NCI-H187 treated with DMSO at 0.1 percent for 48 hours (cell line): Measurements from ENCODE around the gene GRHL3.

Experiments used
- DNase-seq: peaks from one replicate; lab custom pipeline; 2025; lab: John Stamatoyannopoulos, UW

The GRHL3 gene

DNA sequence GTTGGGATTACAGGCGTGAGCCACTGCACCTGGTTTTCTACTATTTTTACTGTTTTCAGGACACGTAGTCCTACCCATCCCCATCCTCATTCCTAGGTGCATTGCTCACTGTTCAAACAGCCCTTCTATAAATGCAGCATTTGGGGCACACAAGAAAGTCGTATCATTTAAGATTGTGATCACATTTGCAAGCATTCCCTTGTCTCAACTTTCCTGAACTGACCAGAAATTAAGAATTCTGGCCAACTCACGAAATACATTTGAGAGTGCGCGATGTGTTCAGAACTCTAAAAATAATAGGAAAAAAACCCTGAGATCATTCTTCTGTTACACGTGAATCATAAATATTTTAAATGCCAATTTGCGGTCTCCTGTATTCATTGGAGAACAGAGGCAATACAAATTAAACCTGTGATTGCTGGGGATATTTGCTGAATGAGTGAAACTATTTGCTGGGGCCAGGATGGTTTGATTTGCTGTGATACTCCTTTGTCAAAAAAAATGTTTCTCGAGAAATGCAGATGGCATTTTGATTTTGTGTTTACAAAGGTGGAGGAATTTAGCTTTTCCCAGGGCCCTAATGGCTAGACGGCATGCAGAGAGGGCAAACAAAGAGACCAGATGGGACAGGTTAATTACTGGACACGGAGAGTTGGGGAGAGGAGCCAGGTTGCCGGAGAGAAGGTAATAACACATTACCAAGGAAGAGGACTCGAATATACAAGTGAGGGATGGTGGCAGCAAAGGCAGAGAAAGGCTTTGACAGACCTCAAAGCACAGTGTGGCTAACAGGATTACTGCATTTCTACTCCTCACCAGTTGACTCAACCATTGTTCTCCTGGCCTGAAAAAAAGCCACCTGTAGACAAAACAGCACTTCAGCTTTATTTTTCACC lies 56.0 kb downstream of the GRHL3 start:
- DNase-seq, result no peak

GRCh38 chr1:24379733-24380315 lies 60.7 kb downstream of the GRHL3 start:
- no peak for DNase-seq

DNA sequence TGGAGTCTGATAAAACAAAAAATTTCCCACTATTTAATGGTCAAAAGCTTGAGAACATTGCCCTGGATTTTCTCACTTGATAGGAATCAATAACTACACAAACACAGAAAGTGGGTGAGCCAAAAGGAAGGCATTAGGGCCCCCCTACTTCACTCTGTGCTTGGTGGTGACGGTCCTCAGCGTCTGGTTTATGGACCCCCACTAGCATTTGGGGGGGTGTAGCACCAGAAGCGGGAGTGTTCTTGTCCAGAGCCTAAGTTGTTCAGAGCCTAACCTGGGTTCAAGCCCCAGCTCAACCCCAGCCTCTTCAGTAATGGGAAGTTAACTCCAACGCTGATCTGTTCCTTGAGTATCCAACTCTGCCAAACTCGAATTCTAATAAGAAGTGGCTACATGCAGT lies 61.4 kb downstream of the GRHL3 start:
- DNase-seq, result no peak

DNA sequence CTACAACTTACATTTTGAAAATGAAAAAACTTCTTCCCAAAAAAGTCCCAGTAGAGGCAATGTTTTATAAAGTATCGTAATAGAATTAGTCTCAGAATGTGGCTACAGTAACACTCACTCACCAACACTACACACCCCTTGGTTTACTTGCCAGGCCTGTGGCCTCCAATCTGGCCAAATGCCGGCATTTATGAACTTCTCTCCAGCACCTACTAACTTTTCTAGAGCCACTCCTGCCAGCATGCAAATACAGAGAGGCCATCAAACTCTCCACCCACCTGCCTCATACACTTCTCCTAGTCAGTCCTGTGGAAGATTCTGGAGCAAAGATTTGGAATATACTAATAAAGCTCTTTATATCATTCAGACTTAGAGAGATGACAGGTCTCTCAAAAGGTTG lies 62.1 kb downstream of the GRHL3 start:
- DNase-seq, result no peak

DNA sequence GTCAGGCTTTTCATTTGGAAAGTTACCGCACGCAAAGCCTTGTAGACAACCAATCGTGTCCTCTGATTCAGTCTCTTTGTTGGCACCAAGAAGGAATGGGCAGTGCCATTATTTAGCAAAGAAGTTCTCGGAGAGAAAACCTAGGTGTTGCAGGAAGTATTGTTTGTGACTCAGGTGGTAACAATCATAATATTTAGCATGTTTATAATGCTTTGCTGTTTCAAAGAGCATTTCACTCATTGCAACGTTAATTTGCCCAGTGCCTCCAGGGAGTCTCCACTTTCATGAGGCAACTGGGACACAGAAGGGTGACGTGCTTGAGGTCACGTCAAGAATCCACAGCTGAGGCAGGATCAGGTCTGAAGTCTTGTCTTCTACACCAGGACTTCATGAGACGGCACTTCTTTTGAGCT lies 63.0 kb downstream of the GRHL3 start:
- DNase-seq, result no peak

GRCh38 chr1:24383381-24383940 lies 64.3 kb downstream of the GRHL3 start:
- DNase-seq, result no peak

DNA sequence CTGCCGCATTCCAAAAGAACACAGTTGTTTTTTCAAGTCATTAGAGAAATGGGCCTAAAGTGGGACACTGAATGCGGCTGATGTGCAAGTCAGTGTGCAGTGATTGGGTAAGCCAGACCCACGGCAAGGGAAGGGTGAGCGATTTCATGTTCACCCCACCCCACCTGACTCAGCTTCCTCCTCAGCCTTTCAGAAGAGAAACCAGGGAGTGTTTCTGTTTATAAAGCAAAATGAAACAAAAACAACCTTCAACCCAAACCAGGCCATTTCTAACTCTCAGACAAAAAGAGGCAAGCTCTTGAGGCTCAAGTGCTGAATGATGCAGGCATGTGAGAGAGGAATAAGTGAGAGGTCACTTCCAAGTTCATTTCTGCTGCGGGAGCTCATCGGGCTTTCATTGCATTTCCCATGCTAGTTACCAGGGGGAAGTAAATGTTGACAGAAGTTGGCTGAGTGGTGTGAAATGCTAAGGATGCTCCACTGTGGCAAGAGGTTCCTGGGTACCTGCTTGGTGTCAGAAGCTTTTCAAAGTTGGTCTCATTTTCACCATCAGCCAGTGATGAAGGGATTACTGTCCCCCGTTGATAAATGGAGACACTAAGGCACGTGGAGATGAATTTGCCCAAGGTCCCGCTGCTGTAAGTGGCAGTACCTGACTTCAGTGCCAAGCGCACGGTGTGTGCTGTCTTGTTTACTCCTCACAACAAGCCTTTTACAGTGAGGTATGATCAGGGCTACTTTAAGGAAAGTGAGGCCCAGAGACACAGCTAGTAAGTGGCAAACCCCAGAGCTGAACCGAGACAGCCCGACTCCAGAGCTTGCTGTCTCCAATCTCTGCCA lies 65.3 kb downstream of the GRHL3 start:
- DNase-seq, result no peak

DNA sequence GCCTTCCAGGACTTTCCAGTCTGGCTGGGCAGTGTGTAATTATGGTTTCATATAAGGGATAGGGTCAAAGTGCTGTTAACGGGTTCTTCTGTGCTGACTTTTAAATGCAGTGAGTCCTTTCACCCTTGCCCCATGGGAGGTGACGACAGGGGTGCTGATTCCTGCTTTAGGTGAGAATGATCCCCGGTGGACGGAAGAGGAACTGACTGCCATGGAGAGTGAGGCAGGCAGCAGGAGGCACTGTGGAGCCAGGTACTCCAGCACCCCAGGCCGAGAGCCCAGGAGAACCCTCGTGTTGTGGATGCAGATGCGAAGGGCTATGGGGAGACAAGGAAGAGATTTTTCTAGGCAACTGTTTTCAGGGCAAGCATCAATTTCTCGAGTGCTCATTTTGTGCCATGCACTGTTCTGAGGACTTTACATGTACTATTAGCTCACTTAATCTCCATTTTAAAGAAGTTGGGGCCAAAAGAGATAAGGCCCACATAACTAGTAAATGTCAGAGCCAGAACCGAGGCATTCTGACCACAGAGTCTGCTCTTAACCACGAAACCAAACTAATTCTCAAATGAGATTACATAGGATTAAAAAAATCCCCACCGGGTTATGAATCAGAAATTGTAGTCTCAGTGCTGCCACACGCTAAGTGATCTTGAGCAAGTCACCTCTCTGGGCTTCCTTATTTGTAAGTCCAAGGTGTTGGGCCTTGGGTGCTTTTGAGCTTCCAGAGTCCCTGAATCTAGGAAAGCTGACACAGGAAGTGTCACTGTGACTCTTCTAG lies 66.2 kb downstream of the GRHL3 start:
- no peak for DNase-seq

DNA sequence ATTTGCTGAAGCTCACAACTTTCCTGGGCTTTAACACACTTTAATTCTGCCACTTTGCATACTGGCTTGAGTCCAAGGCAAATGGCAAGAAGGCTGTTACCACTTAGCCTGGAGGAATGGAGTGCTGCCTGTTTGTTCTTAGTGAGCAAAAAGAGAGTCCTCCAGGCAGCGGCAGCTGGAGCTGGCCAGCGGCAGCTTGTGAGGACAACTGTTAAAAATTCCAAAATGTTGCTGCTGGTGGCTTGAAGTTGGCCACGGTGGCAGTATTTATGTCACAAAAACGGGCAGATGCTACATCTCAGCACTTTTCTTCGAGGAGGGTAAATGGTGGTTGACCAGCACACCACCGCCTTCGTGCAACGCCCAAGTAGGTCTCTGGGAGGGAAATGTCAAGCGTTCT lies 67.1 kb downstream of the GRHL3 start:
- no peak for DNase-seq

DNA sequence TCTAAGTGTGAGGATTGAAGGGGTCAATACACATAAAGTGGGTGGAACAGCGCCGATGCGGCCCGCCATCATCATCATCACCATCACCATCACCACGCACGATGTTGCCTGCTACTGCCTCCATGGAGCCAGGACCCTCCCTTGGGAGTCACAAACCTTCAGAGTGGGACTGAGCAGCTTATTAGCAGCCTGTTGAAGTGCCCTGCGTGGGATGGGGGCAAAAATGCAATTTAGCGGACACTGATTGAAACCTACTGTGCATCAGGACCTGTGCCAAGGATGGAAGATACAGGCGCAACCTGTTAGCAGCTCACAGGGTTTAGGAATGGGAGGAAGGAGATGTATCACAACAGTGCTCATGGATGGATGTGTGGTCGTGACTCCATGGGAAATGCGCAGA lies 67.8 kb downstream of the GRHL3 start:
- no peak for DNase-seq

DNA sequence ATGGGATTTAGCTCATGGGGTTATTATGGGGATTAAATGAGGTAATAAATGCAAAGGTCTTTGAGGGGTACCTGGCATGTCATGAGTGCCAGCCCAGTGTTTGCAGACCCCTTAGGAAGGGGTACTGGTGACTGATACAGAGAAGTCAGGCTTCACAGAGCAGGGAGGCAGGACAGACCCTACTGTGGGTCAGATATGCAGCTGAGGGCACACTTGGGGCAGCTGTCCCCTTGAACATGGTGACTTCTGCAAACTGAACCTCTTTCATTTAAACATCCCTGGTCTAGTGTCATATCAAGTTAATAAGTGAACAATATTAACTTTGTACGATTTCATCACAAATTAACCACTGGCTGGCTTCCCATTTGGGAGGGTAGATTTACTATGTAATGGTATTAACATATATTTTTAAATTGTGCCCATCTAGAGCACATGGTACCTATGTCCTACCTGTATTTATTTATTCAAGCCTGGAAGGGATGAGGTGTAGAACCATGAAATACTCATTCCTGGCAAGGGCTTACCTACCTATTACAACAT lies 68.5 kb downstream of the GRHL3 start:
- no peak for DNase-seq

- DNase-seq, result no peak
These were observed 69.3 kb downstream of the GRHL3 start for GRCh38 chr1:24388331-24388885.

DNA sequence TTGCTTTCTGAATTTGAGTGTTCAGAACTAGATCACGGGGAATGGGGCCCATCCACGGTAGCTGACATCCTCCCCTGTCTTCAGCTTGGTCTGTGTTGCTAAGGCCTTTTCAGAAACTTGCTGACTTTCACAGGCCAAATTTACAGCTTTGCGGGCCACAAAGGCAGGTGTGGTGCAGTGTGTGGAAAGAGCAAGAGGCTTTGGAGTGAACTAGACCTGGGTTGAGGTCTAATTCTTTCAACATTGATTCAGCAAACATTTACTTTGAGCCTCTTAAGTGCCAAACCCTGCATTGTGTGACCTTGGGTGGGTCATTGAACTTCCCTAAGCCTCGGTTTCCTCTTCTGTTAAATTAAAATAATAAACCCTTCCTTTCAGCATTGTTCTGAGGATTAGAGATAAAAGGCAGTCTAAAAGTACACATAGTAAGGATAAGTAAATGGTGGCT lies 70.1 kb downstream of the GRHL3 start:
- no peak for DNase-seq

DNA sequence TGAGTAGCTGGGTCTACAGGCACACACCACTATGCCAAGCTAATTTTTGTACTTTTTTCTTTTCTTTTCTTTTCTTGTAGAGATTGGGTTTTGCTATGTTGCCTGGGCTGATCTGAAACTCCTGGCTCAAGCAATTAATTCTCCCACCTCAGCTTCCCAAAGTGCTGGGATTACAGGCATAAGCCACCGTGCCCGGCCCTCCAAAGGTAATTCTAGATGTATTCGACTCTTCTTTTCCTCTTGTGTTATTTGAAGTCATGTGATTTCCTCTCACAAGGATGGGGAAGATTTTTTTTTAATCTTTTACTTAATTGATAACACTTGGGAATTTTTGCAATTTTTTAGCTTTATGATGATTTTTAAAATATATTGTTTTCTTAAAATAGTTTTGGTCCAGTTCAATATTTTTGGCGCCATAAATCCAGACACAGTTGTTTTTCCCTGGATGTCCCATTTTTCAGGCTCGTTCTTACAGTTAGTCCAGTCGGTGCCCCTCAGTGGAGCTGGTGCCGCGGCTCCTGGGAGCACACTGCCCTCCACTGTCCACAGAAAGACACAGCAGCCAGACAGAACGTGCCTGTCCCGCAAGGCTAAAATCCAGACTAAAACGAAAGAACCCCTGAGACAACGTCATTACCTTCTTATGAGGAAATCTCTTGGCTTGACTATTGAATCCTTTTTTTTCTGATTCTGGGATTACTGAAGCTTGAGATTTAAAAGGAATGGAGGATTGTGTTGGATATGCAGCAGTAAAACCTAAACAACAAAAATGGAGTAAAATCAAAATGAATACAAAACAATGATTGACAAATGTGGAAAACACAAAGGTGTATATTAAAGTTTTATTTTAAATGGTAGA lies 72.0 kb downstream of the GRHL3 start:
- DNase-seq, result peak; percentile 18

DNA sequence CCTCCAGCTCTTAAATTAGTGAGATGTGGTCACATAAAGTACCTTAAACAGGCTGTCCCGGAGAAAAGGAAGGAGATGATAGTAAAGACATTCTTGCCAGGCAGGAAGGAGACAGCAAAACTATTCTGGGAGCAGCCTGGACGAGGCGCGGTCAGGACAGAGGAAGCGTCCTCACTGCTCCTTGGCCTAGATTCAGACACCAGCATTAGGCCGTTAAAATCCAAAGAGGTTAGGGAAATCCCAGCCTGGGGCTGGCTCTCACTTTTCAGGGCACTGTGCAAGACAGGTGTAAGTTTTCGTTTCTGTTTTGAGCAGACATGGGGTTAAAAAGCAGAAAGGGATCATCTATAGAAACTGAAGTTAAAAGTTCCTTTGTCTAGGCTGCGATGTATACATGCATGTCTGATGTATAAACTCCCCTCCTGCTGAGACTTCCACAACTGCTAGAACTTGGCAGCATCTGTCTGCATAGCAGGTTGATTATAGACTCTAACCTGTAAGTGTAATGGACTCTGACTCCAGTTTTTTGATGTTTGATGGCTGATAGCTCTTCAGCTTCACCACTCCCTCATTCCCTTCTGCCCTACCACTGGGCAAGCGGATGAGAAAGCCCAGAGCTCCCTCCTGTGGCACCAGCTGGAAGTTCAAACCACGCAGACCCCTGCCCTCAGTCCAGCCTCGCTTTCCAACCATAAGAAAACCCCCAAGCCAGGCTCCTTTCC lies 72.9 kb downstream of the GRHL3 start:
- no peak for DNase-seq

- DNase-seq, result no peak
These were observed 73.4 kb downstream of the GRHL3 start for GRCh38 chr1:24392604-24392946.

- no peak for DNase-seq
These were observed 74.0 kb downstream of the GRHL3 start for GRCh38 chr1:24392982-24393650.

GRCh38 chr1:24393892-24394291 lies 74.7 kb downstream of the GRHL3 start:
- no peak for DNase-seq

DNA sequence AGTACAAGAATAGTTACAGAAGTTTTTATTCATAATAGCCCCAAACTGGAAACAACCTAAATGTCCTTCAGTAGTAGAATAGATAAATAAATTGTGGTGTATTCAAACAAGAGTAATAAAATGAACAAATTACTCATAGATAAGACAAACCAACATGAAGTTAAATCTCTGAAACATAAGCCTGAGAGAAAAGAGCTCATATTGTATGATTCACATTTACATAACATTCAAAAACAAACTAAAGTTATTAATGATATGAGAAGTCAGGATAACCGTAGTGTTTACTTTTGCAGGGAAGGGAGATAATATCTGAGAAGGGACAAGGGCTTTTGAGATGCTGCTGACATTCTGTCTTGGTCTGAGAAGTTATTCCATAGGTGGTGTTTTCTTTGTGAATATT lies 80.9 kb downstream of the GRHL3 start:
- no peak for DNase-seq
